Mucosa of gallbladder (tissue), 1 donor: ENCODE measurements around the gene DLG1. TPM values are rescaled to one million over a fixed set of nuclear protein-coding genes. Genes with fewer than 3 reads are reported as not detected.
"Not testable (repeated sequence)": the region's sequence is repeated elsewhere in the genome, so short reads cannot be mapped to it uniquely, and the experiment has no call there.

Source experiments
- DNase-seq: peaks from one replicate; pipeline ENCODE4 v3.0.0-alpha.2; 2020; ENCODE audit warnings: low spot score
- total RNA-seq: library from RNA; stranded (reverse); gene quantifications from one replicate; pipeline ENCODE4 v1.2.1, GENCODE V29; 2021
- donor health status: DM: no; HTN: no; CAD: no.

DLG1 gene
- total RNA-seq, 1 donor from 2014 or later = 90.0 TPM

DNA sequence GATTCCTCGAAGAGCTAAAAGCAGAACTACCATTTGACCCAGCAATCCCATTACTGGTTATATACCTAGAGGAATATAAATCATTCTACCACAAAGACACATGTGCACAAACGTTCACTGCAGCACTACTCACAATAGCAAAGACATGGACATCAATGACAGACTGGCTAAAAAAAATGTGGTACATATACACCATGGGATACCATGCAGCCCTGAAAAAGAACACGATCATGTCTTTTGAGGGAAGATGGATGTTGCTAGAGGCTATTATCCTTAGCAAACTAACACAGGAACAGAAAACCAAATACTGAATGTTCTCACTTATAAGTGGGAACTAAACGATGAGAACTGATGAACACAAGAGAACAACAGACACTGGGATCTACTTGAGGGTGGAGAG, 86.7 kb downstream of the DLG1 start:
- DNase-seq = not testable (repeated sequence)

DNA sequence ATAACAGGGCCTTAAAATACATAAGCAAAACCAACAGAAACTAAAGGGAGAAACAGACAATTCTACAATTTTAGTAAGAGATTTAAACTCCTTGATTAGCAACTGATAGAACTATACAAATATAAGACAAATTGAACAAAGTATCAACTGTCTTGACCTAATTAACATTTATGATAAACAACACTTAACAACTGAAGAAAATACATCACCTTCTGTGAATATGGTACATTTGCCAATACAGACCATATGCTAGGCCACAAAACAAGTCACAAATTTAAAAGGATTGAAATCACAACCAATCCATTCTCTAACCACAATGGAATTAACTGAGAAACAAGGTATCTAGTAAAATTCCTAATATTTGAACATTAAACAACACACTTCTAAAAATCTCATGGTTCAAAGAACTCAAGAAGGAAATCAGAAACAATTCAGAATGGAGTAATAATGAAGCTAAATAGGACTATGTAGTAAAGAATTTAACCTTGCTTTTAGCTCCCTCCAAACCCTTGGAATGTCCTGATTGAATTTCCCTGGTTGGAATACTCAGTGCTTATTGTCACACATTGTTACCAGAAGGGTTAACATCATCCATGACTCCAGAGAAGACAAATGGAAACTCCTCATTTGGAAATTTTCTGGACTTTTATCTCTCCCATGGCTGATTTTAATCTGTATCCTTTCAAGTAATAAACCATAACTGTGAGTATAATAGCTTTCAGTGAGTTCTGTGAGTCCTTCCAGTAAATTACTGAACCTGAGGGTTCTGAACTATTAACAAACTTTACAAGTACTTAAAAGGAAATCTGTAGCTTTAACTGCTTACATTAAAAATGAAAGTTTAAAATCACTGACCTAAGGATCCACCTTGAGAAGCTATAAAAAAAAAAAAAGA, 88.8 kb downstream of the DLG1 start:
- no peak for DNase-seq

- no peak for DNase-seq
These were observed 91.5 kb downstream of the DLG1 start for GRCh38 chr3:197206913-197207312.

GRCh38 chr3:197205675-197206074, 92.7 kb downstream of the DLG1 start:
- DNase-seq = no peak

DNA sequence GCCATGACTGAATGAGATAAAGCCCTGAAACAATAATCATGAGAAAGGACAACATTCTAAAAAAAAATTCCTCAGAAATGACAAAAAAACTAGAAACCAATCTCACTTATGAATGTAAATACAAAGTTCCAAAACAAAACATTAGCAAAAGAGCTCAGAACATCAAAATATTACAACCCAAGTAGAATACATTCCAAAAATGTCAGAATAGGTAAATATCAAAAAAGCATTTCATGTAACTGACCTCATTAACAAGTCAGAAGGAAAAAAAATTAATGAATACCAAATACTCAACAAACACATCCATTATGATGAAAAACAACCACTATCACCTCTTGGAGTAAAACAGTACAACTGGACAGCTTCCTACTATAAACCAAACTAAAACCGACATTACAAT, 93.1 kb downstream of the DLG1 start:
- no peak for DNase-seq

DNA sequence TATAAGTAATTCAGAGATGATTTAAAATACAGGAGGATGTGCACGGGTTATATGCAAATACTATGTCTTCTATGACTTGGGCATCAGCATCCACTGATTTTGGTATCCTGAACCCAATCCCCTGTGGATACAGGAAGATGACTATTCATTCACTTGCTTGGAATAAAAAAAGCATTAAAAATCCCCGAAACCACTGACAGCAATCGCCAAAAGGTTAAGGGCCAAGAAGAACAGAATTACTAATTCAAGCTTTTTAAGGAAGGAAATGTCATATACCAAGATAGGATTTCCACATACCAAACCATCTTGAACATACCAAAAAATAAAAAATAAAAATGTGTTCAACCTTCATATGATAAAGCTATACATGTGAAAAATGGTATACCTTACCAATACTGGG, 93.7 kb downstream of the DLG1 start:
- DNase-seq = no peak

- DNase-seq = no peak
These were observed 94.7 kb downstream of the DLG1 start for GRCh38 chr3:197203714-197204146.

DNA sequence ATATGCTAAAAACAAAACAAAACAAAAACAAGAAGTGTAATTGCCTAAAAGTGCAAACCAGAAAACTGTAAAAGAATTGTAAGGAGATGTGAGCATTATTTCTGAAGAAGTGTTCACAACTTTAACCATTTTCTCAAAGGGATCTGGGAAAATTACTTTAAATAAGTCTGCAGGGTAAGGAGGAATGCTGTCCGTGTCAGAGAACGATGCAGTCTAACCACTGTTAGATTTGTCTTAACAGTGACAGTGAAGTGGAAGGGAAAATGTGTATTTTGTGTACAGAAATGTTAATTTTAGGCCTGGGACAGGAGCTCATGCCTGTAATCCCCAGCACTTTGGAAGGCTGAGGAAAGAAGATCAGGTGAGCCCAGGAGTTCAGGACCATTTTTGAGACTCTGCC, 95.7 kb downstream of the DLG1 start:
- DNase-seq = no peak

DNA sequence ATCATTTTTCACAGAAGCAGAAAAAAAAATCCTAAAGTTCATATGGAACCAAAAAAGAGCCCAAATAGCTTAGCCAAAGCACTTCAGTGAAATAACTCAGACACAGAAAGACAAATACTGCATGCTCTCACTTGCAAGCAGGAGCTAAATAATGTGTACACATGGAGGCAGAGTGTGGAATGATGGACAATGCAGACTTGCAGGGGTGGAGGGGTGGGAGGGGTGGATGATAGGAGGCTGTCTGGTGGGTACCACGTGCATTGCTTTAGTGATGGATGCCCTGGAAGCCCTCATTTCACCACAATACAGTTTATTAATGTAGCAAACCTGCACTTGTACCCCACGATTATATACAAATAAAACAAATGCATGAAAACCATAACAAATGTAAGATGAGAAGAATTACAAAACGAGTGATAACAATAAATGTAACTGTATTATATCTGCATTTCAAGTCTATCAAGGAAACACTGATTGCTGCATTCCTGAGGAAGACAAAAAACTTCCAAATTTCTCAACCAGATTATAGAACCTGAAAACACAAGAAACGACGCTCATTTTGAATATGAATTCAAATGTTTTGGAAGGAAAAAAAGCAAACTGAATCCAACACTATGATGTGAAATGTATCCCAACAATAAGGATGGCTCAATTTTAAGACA, 96.5 kb downstream of the DLG1 start:
- no peak for DNase-seq

GRCh38 chr3:197200856-197201255, 97.6 kb downstream of the DLG1 start:
- DNase-seq = not testable (repeated sequence)

DNA sequence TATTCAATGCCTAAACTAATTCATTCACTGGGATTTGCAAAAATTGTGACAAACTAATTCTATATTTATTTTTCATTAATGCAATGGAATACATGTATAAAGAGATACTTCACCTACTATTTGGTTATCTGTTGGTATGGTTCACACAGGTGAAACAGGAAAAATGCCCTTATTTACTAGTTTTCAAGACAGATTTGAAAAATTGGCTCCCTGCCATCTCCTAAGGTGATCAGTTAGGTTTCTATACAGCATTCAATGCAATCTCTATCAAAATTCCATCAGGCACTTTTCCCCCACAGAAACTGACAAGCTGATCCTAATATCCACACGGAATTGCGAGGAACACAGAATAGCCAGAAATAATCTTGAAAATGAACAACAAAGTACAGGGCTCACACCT, 101.1 kb downstream of the DLG1 start:
- no peak for DNase-seq

GRCh38 chr3:197196192-197196591, 102.2 kb downstream of the DLG1 start:
- no peak for DNase-seq

GRCh38 chr3:197195326-197195725, 103.1 kb downstream of the DLG1 start:
- DNase-seq = no peak

- not testable (repeated sequence) for DNase-seq
These were observed 104.7 kb downstream of the DLG1 start for GRCh38 chr3:197193759-197194158.

DNA sequence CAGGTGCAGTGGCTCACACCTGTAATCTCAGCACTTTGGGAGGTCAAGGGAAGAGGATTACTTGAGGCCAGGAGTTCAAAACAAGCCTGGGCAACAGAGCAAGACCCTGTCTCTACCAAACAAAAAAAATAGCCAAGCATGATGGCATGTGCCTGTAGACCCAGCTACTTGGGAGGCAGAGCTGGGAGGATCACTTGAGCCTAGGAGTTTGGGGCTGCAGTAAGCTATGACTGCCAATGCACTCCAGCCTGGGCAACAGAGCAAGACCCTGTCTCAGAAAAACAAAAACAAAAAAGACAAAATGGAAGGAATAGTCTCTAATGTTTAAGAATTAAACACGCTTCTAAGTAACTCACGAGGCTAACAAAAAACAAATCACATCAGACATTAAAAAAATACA, 106.5 kb downstream of the DLG1 start:
- DNase-seq = no peak

DNA sequence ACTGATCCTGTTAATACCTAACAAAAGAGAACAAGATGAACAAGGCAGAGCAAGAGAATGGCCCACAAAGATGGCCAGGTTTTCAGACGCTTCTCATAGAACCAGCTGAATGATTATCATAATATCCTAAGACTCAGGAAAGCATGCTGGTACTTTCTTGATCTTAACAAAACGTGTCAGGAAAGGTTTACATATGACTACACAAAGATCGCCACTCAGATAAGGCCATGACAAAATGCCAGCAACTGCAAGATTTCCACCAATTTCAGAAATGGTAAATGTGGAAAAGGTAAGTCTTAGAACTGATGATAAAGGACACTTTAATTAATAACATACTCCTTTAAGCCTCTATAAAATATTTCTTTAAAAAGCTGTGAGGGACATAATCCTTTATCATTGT, 108.8 kb downstream of the DLG1 start:
- no peak for DNase-seq

DNA sequence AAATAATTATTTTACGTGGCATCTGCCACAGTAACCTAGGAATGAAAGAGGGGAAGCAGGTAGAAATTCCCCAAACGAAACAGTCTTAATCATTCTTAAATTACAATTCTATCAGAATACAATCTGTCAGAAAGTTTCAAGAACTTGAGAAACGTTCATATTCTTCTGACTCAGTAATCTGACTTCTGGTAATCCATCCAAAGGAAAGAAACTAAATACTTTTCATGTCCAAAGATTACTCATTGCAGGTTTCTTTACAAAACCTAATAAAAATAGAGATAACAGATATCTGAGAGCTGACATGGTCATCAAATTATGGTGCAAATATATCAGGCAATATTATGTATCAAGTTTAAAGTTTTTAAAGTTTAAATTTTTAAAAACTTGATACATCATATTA, 109.4 kb downstream of the DLG1 start:
- no peak for DNase-seq

- no peak for DNase-seq
These were observed 111.4 kb downstream of the DLG1 start for GRCh38 chr3:197186887-197187588.

DNA sequence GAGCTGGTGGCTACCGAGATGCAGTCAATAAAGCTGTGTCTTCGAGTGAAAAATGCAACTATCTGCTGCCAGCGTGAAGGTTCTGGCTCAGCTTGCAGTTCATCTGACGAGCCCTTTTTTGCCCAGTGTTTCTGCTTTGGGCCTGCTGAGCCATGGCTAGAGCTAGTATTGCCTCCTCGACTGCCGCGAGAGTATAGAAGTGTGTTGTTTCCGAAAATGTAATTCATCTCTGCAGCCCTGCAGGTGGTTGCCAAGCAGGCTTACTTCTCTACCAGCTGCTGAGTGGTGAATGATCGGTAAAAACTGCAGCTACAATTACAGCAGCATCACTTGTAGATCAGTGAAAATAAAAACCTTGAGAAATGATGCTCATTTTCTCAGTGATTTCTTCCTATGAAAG, 114.8 kb downstream of the DLG1 start:
- no peak for DNase-seq

- no peak for DNase-seq
These were observed 116.7 kb downstream of the DLG1 start for GRCh38 chr3:197181741-197182140.

DNA sequence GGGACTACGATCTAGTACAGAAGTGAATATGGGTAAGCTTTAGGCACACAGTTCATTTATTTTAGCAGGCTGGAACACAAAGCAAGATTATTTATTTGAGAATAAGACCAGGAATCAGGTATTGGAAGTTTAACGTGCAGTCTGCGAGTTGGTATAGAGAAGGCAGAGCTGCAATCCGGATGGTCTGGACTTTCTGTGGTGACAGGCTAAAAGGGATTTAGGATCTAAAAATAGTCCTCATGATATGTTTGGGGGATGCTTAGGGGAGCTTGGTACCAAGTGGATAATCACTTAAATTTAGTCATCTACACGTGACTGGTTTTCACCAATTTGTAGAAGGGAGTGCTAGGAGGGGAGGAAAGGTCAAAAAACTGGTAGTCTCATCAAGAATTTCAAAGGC, 119.4 kb downstream of the DLG1 start:
- no peak for DNase-seq

GRCh38 chr3:197175503-197175902, 122.9 kb downstream of the DLG1 start:
- no peak for DNase-seq

GRCh38 chr3:197174927-197175326, 123.5 kb downstream of the DLG1 start:
- DNase-seq = no peak
